Thyroid gland (tissue), 4 donors: Measurements from ENCODE around the gene MSX1.

Source experiments
- POLR2A ChIP-seq, 2 donors: fragments of 450-650 bp; IDR thresholded peaks; one replicate each; pipeline ENCODE4 v1.6.1; 2017; ENCODE audit warnings: antibody characterized with exemption in 2 of 2, mild to moderate bottlenecking in 2 of 2, moderate library complexity in 1 of 2
- TF ChIP-seq, protein P1 (sequence below), 6 experiments: fragments of 200-600 bp in 3 of 6; fragments of 450-650 bp in 3 of 6; sonication (generic) in 3 of 6; IDR thresholded peaks; one replicate each; pipeline ENCODE4 v1.5.1; 2016 to 2019; ENCODE audit warnings: antibody characterized with exemption in 6 of 6, mild to moderate bottlenecking in 2 of 6, inconsistent platforms in 1 of 6, moderate library complexity in 1 of 6

DNA sequence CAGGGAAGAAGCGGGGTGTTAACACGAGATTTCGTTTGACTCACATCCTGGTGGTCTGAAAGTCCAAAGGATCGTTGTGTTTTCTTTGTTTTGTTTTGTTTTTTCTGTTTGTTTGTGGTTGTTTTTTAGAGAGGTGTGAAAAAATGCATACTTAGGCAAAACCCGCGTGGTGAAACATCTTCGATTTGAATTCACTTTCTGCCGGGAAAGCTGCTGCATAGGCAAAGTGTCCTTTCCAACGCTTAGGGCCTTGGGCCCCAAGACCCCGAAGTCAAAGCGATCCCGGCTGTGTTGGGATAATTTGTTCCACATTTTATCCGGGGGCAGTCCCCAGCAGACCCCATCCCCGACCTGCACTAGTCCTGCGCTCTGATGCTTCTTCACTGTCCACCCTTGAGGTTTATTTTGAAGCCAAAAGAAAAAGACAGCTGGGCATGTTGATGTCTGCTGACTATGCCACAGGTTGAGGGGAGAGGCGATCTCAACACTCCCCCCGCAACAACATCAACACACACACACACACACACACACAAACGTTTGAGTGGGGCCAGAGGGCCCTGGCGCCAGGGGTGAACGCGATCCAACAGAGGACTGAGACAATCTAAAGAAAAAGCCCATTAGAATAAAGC is 2.0 kb downstream of the MSX1 start:
- TF ChIP-seq, protein P1, sequence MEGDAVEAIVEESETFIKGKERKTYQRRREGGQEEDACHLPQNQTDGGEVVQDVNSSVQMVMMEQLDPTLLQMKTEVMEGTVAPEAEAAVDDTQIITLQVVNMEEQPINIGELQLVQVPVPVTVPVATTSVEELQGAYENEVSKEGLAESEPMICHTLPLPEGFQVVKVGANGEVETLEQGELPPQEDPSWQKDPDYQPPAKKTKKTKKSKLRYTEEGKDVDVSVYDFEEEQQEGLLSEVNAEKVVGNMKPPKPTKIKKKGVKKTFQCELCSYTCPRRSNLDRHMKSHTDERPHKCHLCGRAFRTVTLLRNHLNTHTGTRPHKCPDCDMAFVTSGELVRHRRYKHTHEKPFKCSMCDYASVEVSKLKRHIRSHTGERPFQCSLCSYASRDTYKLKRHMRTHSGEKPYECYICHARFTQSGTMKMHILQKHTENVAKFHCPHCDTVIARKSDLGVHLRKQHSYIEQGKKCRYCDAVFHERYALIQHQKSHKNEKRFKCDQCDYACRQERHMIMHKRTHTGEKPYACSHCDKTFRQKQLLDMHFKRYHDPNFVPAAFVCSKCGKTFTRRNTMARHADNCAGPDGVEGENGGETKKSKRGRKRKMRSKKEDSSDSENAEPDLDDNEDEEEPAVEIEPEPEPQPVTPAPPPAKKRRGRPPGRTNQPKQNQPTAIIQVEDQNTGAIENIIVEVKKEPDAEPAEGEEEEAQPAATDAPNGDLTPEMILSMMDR (IDR thresholded peaks at IDR 0.05): no peak
- TF ChIP-seq POLR2A (IDR thresholded peaks at IDR 0.05): no peak
